Measurements from ENCODE around the gene VPS33B.

Gene VPS33B

DNA sequence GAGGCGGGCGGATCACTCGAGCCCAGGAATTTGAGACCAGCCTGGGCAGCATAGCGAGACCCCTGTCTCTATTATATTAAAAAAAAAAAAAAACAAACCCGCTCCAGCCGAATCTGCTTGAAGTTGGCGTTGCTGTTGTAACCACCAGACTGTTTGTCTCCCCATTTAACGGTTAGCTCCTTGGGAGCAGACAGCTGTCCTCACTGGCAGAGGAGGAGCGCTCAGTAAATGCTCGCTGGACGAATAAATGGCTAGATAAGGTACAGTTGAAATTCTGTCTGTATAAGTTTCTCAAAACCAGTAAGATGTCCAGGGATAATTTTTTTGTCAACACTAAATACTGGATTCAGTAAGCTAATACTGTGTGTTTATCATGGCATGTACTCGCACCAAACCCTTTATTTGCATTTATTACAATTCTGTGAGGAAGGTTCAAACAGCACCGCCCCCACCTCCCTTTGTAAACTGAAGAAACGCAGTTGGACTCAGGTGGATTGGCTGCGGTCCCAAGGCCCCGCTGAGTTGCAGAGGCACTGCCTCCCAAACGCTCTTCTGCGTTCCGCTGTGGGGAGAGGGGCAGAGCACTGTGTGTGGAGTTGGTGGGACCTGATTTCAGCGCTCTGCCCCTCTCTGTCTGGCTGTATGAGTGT, 66.6 kb downstream of the VPS33B start:
- TF ChIP-seq, protein P1, sequence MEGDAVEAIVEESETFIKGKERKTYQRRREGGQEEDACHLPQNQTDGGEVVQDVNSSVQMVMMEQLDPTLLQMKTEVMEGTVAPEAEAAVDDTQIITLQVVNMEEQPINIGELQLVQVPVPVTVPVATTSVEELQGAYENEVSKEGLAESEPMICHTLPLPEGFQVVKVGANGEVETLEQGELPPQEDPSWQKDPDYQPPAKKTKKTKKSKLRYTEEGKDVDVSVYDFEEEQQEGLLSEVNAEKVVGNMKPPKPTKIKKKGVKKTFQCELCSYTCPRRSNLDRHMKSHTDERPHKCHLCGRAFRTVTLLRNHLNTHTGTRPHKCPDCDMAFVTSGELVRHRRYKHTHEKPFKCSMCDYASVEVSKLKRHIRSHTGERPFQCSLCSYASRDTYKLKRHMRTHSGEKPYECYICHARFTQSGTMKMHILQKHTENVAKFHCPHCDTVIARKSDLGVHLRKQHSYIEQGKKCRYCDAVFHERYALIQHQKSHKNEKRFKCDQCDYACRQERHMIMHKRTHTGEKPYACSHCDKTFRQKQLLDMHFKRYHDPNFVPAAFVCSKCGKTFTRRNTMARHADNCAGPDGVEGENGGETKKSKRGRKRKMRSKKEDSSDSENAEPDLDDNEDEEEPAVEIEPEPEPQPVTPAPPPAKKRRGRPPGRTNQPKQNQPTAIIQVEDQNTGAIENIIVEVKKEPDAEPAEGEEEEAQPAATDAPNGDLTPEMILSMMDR (IDR thresholded peaks at IDR 0.05; ENCODE audit: control insufficient read depth, insufficient read depth, low read depth, low read length, missing control alignments) = no peak
- no peak for DNase-seq (ENCODE audit: low read depth)
- H3K4me3 ChIP-seq (ENCODE audit: control insufficient read depth, low read depth, low read length) = peak overlapping the region; percentile 84; the same call in 1 of the 2 replicates

- TF ChIP-seq, protein P1 (IDR thresholded peaks at IDR 0.05; ENCODE audit: control insufficient read depth, insufficient read depth, low read depth, low read length, missing control alignments) = no peak
- peak within 1 kb of the TSS; percentile 84 for H3K4me3 ChIP-seq (ENCODE audit: control insufficient read depth, low read depth, low read length)
- peak; percentile 62 for DNase-seq (ENCODE audit: low read depth)
These were observed 67.4 kb downstream of the VPS33B start, which contains the start of gene RCCD1 for GRCh38 chr15:90954712-90955623. RCCD1 (plus strand) TSS chr15:90954884; CDS start chr15:90956735, 1,851 bp downstream.

GRCh38 chr15:90953947-90954711, 68.3 kb downstream of the VPS33B start:
- TF ChIP-seq, protein P1 (IDR thresholded peaks at IDR 0.05; ENCODE audit: control insufficient read depth, insufficient read depth, low read depth, low read length, missing control alignments) = no peak
- H3K4me3 ChIP-seq (ENCODE audit: control insufficient read depth, low read depth, low read length) = no peak overlapping the region; the same call in 1 of the 2 replicates

DNA sequence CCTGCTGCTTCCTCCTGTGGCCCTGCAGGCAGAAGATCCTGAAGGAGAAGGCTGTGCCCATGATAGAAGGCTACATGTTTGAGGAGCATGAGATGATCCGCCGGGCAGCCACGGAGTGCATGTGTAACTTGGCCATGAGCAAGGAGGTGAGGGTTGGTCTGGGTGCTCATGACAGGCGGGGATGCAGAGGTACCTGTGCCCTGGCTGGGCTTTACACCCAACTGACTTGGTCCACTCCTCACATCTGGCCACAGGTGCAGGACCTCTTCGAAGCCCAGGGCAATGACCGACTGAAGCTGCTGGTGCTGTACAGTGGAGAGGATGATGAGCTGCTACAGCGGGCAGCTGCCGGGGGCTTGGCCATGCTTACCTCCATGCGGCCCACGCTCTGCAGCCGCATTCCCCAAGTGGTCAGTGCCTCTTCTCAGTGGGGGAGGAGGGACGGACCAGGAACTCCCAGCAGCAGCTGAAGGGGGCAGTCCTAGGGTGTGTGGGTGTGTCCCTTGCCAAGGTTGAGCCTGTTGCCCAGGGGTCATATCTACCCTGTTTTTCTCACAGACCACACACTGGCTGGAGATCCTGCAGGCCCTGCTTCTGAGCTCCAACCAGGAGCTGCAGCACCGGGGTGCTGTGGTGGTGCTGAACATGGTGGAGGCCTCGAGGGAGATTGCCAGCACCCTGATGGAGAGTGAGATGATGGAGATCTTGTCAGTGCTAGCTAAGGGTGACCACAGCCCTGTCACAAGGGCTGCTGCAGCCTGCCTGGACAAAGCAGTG, 69.3 kb downstream of the VPS33B start:
- no peak overlapping the region for H3K4me3 ChIP-seq (ENCODE audit: control insufficient read depth, low read depth, low read length)
- DNase-seq (ENCODE audit: low read depth) = no peak
- TF ChIP-seq, protein P1 (IDR thresholded peaks at IDR 0.05; ENCODE audit: control insufficient read depth, insufficient read depth, low read depth, low read length, missing control alignments) = no peak

More at GRCh38 chr15:90953947-90954711, 68.3 kb downstream of the VPS33B start:
- DNase-seq (ENCODE audit: low read depth) = no peak

- TF ChIP-seq, protein P1 (IDR thresholded peaks at IDR 0.05; ENCODE audit: control insufficient read depth, insufficient read depth, low read depth, low read length, missing control alignments) = no peak
- DNase-seq (ENCODE audit: low read depth) = no peak
- no peak overlapping the region for H3K4me3 ChIP-seq (ENCODE audit: control insufficient read depth, low read depth, low read length)
These were observed 71.7 kb downstream of the VPS33B start for GRCh38 chr15:90950676-90951075.

All from AG09309 (cell line).